Calu3 (cell line): Measurements from ENCODE around the gene CHERP. TPM values are rescaled to one million over a fixed set of nuclear protein-coding genes. Genes with fewer than 3 reads are reported as not detected.

Source experiments
- BruUV-seq: library from RNA; stranded (reverse); fragments of 400-500 nt; replicated peaks from 2 replicates; lab custom pipeline; 2021; lab: Mats Ljungman, UMichigan
- CTCF ChIA-PET: fragments of 300-600 bp; sonication (Branson Sonifier 250); formaldehyde crosslinking; loops from one replicate; lab custom pipeline; 2022; ENCODE audit warnings: antibody characterized with exemption; lab: Charles Lee
- DNase-seq: peaks from one replicate; pipeline ENCODE4 v3.0.0; 2022
- H3K27ac Mint-ChIP-seq: one replicate; pipeline ENCODE4 v1.8.0; 2022; ENCODE audit warnings: mixed read lengths; ENCODE audit not compliant: unreplicated experiment
- H3K27me3 Mint-ChIP-seq: one replicate; pipeline ENCODE4 v1.8.0; 2022; ENCODE audit warnings: mixed read lengths; ENCODE audit not compliant: unreplicated experiment
- H3K36me3 Mint-ChIP-seq: one replicate; pipeline ENCODE4 v1.8.0; 2022; ENCODE audit warnings: mild to moderate bottlenecking, moderate library complexity, mixed read lengths; ENCODE audit not compliant: insufficient read depth, unreplicated experiment
- H3K4me1 Mint-ChIP-seq: one replicate; pipeline ENCODE4 v1.8.0; 2022; ENCODE audit warnings: mild to moderate bottlenecking, low read depth, mixed read lengths; ENCODE audit not compliant: unreplicated experiment
- H3K4me3 Mint-ChIP-seq: one replicate; pipeline ENCODE4 v1.8.0; 2022; ENCODE audit warnings: mild to moderate bottlenecking, low read depth, moderate library complexity, mixed read lengths; ENCODE audit not compliant: unreplicated experiment
- H3K9me3 Mint-ChIP-seq: one replicate; pipeline ENCODE4 v1.8.0; 2022; ENCODE audit warnings: low read depth, mixed read lengths; ENCODE audit not compliant: unreplicated experiment
- intact Hi-C: fragments of 100-400 bp; cut with micrococcal nuclease; formaldehyde crosslinking; loops from one replicate; pipeline ENCODE4 v1.10.0; 2022; ENCODE audit not compliant: unreplicated experiment
- total RNA-seq: library from RNA; stranded (reverse); gene quantifications from 2 replicates; pipeline ENCODE4 v1.2.3, GENCODE V29; 2022
- TF ChIP-seq, protein P1 (sequence below): fragments of 200-600 bp; IDR thresholded peaks from one replicate; pipeline ENCODE4 v1.8.0; 2022; ENCODE audit warnings: antibody characterized with exemption; ENCODE audit not compliant: unreplicated experiment

CHERP gene
- total RNA-seq, 1 experiment from 2014 or later: 49.3 TPM

- TF ChIP-seq, protein P1, sequence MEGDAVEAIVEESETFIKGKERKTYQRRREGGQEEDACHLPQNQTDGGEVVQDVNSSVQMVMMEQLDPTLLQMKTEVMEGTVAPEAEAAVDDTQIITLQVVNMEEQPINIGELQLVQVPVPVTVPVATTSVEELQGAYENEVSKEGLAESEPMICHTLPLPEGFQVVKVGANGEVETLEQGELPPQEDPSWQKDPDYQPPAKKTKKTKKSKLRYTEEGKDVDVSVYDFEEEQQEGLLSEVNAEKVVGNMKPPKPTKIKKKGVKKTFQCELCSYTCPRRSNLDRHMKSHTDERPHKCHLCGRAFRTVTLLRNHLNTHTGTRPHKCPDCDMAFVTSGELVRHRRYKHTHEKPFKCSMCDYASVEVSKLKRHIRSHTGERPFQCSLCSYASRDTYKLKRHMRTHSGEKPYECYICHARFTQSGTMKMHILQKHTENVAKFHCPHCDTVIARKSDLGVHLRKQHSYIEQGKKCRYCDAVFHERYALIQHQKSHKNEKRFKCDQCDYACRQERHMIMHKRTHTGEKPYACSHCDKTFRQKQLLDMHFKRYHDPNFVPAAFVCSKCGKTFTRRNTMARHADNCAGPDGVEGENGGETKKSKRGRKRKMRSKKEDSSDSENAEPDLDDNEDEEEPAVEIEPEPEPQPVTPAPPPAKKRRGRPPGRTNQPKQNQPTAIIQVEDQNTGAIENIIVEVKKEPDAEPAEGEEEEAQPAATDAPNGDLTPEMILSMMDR: no peak
- Mint-ChIP-seq H3K36me3 (no peaks in the 10 kb centered on the region), H3K27ac (no peak overlapping the region), H3K27me3 (no peaks in the 10 kb centered on the region), H3K9me3 (no peaks in the 10 kb centered on the region), H3K4me1 (no peaks in the 10 kb centered on the region), H3K4me3 (no peak overlapping the region)
- CTCF ChIA-PET: interaction anchor here (0.6 kb wide), 1 partner anchor 64 kb away, joined by 4 read pairs; no protein-coding TSS in a partner anchor
- BruUV-seq: no TSS peak
- intact Hi-C loops: no loop called here
- no peak for DNase-seq
Observed at GRCh38 chr19:16581971-16582343, 39.7 kb upstream of the CHERP start.

- TF ChIP-seq, protein P1: no peak
- no peaks in the 10 kb centered on the region for H3K27me3 Mint-ChIP-seq
- no peaks in the 10 kb centered on the region for H3K9me3 Mint-ChIP-seq
- H3K27ac Mint-ChIP-seq: no peak overlapping the region
- no peak overlapping the region for H3K4me3 Mint-ChIP-seq
- H3K4me1 Mint-ChIP-seq: no peaks in the 10 kb centered on the region
- peaks cover 5% of the 10 kb centered on the region for H3K36me3 Mint-ChIP-seq
- DNase-seq: no peak
- CTCF ChIA-PET: no interaction called here
- BruUV-seq: no TSS peak
- intact Hi-C loops: no loop called here
Observed at GRCh38 chr19:16581145-16581970, 39.1 kb upstream of the CHERP start.

GRCh38 chr19:16579381-16579780, 37.1 kb upstream of the CHERP start:
- no TSS peak for BruUV-seq
- TF ChIP-seq, protein P1: no peak
- DNase-seq: no peak
- H3K36me3 Mint-ChIP-seq: peaks cover 18% of the 10 kb centered on the region
- no peaks in the 10 kb centered on the region for H3K4me1 Mint-ChIP-seq
- CTCF ChIA-PET: no interaction called here
- H3K4me3 Mint-ChIP-seq: no peak overlapping the region
- intact Hi-C loops: no loop called here
- H3K27me3 Mint-ChIP-seq: no peaks in the 10 kb centered on the region
- H3K27ac Mint-ChIP-seq: no peak overlapping the region
- no peaks in the 10 kb centered on the region for H3K9me3 Mint-ChIP-seq

GRCh38 chr19:16577531-16577985, 35.3 kb upstream of the CHERP start:
- no TSS peak for BruUV-seq
- no peak for DNase-seq
- Mint-ChIP-seq H3K9me3 (no peaks in the 10 kb centered on the region), H3K4me3 (no peak overlapping the region), H3K27ac (no peak overlapping the region), H3K4me1 (no peaks in the 10 kb centered on the region), H3K27me3 (no peaks in the 10 kb centered on the region), H3K36me3 (peaks cover 28% of the 10 kb centered on the region)
- CTCF ChIA-PET: no interaction called here
- intact Hi-C loops: no loop called here
- TF ChIP-seq, protein P1: no peak
